KBM-7 (cell line): ENCODE measurements around the gene C12orf57.

Source experiments
- DNase-seq: peaks from one replicate; pipeline ENCODE4 v3.0.0-alpha.2; 2015
- in situ Hi-C: fragments of 300-500 bp; cut with MboI; formaldehyde crosslinking; loops from 2 replicates; pipeline ENCODE4 v1.14.3; 2020; ENCODE audit warnings: low sequenced_read_pairs, low pct_unique_long_range_greater_than_20kb, mixed read lengths

C12orf57 gene

DNA sequence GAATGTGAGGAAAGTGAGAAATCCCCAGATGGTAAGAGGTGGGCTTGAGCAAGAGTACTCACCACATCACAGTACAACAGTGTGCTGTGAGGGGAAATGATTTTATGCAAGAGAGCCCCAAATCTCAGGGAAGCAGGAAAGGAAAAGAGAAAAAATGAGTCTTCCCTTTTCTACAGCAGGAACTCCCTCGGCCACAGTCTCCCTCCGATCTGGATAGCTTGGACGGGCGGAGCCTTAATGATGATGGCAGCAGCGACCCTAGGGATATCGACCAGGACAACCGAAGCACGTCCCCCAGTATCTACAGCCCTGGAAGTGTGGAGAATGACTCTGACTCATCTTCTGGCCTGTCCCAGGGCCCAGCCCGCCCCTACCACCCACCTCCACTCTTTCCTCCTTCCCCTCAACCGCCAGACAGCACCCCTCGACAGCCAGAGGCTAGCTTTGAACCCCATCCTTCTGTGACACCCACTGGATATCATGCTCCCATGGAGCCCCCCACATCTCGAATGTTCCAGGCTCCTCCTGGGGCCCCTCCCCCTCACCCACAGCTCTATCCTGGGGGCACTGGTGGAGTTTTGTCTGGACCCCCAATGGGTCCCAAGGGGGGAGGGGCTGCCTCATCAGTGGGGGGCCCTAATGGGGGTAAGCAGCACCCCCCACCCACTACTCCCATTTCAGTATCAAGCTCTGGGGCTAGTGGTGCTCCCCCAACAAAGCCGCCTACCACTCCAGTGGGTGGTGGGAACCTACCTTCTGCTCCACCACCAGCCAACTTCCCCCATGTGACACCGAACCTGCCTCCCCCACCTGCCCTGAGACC lies 8.2 kb upstream of the C12orf57 start:
- DNase-seq: no peak
- in situ Hi-C loops: no loop called here

DNA sequence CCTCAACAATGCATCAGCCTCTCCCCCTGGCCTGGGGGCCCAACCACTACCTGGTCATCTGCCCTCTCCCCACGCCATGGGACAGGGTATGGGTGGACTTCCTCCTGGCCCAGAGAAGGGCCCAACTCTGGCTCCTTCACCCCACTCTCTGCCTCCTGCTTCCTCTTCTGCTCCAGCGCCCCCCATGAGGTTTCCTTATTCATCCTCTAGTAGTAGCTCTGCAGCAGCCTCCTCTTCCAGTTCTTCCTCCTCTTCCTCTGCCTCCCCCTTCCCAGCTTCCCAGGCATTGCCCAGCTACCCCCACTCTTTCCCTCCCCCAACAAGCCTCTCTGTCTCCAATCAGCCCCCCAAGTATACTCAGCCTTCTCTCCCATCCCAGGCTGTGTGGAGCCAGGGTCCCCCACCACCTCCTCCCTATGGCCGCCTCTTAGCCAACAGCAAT lies 7.6 kb upstream of the C12orf57 start:
- in situ Hi-C loops: no loop called here
- no peak for DNase-seq

DNA sequence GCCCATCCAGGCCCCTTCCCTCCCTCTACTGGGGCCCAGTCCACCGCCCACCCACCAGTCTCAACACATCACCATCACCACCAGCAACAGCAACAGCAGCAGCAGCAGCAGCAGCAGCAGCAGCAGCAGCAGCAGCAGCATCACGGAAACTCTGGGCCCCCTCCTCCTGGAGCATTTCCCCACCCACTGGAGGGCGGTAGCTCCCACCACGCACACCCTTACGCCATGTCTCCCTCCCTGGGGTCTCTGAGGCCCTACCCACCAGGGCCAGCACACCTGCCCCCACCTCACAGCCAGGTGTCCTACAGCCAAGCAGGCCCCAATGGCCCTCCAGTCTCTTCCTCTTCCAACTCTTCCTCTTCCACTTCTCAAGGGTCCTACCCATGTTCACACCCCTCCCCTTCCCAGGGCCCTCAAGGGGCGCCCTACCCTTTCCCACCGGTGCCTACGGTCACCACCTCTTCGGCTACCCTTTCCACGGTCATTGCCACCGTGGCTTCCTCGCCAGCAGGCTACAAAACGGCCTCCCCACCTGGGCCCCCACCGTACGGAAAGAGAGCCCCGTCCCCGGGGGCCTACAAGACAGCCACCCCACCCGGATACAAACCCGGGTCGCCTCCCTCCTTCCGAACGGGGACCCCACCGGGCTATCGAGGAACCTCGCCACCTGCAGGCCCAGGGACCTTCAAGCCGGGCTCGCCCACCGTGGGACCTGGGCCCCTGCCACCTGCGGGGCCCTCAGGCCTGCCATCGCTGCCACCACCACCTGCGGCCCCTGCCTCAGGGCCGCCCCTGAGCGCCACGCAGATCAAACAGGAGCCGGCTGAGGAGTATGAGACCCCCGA lies 7.0 kb upstream of the C12orf57 start:
- in situ Hi-C loops: no loop called here
- no peak for DNase-seq

DNA sequence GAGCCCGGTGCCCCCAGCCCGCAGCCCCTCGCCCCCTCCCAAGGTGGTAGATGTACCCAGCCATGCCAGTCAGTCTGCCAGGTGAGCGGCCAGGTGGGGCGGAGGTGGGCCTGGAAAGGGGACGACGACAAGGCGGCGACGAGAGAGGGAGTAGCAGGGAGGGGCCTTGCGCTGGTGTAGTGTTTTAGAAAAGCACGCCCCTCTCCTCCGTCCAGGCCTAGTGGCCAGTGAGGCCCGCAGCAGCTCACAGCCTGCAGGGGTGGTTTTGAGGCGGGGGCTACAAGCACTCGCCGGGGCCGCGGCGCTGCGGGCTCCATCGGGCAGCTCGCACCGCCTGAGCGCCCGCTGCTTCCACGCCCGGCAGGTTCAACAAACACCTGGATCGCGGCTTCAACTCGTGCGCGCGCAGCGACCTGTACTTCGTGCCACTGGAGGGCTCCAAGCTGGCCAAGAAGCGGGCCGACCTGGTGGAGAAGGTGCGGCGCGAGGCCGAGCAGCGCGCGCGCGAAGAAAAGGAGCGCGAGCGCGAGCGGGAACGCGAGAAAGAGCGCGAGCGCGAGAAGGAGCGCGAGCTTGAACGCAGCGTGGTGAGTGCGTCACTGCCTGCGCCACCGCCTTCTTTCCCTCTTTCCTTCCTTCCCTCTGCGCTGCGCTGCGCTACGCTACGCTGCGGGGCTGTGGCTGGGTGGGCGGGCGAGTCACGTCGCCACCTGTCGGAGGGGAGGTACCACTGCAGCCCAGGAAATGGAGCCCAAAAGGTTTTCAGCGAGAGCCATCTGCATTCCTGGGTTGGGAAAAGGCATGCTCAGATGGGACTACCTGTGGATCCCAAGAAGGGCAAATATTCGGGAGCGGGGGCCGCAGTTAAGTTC lies 6.1 kb upstream of the C12orf57 start:
- DNase-seq: peak; percentile 96
- in situ Hi-C loops: no loop called here

DNA sequence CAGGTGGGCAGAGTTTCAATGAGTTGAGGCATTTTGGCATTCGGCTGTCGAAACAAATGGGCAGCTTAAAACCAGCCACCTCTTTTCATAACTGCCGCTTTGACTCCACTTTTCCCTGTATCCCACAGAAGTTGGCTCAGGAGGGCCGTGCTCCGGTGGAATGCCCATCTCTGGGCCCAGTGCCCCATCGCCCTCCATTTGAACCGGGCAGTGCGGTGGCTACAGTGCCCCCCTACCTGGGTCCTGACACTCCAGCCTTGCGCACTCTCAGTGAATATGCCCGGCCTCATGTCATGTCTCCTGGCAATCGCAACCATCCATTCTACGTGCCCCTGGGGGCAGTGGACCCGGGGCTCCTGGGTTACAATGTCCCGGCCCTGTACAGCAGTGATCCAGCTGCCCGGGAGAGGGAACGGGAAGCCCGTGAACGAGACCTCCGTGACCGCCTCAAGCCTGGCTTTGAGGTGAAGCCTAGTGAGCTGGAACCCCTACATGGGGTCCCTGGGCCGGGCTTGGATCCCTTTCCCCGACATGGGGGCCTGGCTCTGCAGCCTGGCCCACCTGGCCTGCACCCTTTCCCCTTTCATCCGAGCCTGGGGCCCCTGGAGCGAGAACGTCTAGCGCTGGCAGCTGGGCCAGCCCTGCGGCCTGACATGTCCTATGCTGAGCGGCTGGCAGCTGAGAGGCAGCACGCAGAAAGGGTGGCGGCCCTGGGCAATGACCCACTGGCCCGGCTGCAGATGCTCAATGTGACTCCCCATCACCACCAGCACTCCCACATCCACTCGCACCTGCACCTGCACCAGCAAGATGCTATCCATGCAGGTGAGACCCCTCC lies 5.2 kb upstream of the C12orf57 start:
- in situ Hi-C loops: no loop called here

DNA sequence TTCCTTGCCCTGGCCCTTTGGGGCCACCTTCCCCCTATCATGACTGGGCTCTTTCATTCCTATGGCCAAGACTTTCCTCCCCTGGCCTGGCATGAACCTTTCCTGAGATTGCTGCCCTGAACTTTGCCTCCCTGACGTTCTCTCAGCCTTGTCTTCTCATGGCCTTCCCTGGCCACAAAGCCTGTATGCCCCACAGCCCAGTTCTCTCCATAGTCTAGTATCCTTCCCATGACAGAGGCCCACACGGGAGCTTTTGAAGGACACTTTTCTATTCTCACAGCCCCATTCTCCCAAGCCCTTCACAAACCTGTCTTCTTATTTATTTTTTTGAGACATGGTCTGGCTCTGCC lies 4.7 kb upstream of the C12orf57 start:
- in situ Hi-C loops: no loop called here
- DNase-seq: no peak

More for the DNA sequence above, 5.2 kb upstream of the C12orf57 start:
- DNase-seq: no peak

DNA sequence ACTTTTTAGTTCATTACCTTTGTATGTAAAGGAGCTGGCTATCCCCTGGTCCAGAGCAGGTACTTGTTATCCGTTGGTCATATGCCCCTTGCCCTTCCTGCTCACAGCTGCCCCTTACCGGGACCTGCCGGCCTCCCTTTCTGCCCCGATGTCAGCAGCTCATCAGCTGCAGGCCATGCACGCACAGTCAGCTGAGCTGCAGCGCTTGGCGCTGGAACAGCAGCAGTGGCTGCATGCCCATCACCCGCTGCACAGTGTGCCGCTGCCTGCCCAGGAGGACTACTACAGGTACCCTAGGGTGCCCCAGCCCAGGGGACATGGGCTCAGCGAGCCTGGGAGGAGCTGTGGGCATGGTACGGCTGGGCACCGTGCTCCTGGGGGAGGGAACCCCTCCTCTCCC lies 2.6 kb upstream of the C12orf57 start:
- in situ Hi-C loops: no loop called here
- no peak for DNase-seq

DNA sequence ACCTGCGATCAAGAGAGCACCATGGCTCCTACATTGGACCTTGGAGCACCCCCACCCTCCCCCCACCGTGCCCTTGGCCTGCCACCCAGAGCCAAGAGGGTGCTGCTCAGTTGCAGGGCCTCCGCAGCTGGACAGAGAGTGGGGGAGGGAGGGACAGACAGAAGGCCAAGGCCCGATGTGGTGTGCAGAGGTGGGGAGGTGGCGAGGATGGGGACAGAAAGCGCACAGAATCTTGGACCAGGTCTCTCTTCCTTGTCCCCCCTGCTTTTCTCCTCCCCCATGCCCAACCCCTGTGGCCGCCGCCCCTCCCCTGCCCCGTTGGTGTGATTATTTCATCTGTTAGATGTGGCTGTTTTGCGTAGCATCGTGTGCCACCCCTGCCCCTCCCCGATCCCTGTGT lies 2.0 kb upstream of the C12orf57 start:
- in situ Hi-C loops: no loop called here
- no peak for DNase-seq

DNA sequence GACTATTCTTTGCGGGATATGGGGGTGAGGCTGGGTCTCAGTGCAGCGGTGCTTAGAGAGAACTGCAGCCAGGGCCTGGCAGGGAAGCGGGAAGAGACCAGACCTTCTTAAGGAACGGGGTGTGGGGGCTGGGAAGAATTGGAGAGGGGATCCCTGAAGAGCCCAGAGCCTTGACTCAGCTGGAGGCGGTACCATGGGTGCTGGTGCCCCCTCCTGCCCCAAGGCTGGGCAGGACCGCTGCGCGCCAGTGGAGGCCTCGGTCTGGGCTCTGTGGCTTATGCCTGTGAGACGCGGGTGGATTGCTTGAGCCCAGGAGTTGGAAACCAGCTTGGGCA lies 1.5 kb upstream of the C12orf57 start:
- DNase-seq: no peak
- in situ Hi-C loops: no loop called here

DNA sequence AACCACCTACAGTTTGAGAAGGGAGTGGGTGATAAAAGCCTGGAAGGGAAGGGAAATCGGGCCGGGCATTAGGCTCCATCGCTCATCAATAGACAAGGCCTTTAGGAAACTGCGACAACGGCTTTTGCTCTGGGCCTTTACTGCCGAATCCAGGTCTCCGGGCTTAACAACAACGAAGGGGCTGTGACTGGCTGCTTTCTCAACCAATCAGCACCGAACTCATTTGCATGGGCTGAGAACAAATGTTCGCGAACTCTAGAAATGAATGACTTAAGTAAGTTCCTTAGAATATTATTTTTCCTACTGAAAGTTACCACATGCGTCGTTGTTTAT lies 467 bp upstream of the C12orf57 start:
- DNase-seq: no peak

DNA sequence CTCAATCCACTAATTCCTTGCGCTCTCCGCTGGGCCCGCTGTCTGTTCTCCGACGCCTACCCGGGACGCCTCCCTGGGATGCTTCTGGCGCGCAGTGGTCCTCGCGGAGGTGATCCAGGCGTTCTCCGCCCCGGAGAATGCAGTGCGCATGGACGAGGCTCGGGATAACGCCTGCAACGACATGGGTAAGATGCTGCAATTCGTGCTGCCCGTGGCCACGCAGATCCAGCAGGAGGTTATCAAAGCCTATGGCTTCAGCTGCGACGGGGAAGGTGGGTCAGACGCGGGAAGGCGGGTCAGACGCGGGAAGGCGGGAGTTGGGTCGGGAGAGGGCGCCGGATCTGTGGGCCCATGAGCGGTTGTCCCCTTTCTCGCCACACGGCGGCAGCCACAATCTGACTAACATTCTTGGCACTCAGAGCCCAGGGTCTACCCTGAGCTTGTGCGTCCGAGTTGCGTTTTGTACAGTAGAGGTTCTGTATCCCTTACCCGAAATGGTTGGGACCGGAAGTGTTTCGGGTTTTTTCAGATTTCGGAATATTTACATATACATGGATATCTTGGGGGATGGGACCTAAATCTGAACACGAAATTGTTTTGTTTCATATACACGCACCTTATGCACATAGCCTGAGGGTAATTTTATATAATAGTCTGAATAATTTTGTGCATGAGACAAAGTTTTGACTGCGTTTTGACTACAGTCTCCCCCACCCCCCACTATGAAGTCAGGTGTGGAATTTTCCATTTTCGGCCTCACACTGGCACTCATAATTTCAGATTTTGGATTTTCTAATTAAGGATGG lies 762 bp downstream of the C12orf57 start:
- in situ Hi-C loops: no loop called here
- DNase-seq: peak; percentile 94

More for the DNA sequence above, 467 bp upstream of the C12orf57 start:
- in situ Hi-C loops: no loop called here

DNA sequence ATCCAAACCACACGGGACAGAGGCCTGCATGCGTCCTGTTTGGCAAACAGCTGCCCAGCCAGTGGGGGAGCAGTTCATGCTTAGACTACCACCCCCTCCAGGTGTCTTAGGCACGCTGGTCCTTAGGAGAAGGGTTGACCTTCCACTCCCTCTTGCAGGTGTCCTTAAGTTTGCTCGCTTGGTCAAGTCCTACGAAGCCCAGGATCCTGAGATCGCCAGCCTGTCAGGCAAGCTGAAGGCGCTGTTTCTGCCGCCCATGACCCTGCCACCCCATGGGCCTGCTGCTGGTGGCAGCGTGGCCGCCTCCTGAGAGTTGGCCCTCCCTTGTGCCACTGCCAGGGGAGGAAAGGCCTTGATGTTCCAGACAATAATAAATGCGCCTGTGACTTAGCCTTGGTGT lies 1.8 kb downstream of the C12orf57 start:
- DNase-seq: no peak
- in situ Hi-C loops: no loop called here

DNA sequence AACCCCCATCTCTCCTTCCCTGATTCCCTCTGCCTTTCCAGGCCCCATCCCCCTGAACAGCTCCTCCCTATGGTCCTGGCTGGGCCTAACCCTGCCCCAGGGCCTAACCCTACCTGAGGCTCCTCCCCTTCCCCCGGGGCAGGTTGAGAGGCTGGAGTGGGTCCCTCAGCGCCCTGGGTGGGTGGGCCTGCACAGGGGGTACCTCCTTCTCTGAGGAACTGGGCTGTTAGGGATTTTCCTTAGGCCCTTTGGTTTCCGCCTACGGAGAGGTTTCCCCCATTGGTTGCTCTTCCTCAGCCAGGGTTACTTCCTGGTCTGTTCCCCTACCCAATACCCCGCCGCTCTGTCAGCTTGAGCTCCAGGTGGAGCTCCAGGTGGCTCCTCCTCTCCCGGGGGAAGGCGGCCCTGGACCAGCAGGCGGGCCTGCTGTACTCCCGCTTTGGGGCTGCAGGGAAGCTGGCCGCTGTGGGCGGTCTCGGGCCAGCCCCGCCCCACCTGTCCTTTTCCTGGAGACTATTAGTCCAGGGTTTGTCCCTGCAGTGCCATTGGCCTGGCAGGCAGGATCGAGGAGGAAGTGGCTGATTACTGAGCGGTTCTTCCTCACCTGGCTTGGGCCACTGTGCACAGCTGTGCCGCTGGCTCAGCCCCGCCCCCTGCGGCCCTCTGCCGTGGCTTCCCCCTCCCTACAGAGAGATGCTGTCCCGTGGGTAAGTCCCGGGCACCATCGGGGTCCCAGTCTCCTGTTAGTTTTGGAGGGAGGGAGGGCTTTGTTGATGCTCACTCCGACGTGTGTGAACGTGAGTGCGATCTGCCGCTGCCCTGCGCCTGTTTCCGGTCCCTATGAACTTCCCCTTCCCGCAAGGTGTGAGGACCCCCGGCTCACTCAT lies 2.5 kb downstream of the C12orf57 start:
- in situ Hi-C loops: no loop called here
- DNase-seq: peak; percentile 80

DNA sequence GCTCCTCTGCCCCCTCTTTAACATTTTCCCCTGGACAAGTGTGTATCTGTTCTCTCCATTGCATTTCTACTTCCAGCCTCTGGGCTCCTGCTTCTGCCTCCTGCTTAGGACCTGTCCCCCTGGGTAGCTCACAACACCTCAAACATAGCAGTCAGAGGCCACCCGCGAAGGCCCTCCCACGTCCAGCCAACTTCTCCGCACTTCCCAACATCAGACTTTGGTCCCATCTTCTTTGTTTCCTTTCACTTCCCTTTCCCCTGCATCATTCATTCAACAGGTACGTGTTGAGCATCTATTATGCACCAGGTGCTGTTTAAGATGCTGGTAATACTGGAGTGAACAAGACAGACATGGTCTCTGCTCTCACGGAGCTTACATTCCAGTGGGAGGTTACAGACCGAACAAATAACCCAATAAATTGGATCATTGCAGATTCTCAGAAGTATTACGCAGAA lies 3.1 kb downstream of the C12orf57 start:
- no peak for DNase-seq
- in situ Hi-C loops: no loop called here

DNA sequence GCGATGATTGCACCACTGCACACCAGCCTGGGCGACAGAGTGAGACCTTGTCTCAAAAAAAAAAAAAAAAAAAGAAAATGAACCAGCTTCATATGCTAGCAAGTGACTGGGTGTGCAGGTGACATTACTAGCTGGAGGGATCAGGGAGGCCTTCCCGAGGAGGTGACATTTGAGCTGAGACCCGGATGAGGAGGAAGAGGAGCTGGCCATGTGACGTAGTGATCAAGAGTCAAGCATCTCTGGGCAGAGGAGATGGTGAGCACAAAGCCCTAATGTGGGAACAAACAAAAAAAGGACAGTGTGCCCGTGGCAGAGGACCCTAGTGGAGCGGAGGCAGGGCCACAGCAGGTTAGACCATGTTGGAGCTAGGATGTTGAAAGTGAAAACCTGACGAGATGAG lies 3.8 kb downstream of the C12orf57 start:
- no peak for DNase-seq
- in situ Hi-C loops: no loop called here

DNA sequence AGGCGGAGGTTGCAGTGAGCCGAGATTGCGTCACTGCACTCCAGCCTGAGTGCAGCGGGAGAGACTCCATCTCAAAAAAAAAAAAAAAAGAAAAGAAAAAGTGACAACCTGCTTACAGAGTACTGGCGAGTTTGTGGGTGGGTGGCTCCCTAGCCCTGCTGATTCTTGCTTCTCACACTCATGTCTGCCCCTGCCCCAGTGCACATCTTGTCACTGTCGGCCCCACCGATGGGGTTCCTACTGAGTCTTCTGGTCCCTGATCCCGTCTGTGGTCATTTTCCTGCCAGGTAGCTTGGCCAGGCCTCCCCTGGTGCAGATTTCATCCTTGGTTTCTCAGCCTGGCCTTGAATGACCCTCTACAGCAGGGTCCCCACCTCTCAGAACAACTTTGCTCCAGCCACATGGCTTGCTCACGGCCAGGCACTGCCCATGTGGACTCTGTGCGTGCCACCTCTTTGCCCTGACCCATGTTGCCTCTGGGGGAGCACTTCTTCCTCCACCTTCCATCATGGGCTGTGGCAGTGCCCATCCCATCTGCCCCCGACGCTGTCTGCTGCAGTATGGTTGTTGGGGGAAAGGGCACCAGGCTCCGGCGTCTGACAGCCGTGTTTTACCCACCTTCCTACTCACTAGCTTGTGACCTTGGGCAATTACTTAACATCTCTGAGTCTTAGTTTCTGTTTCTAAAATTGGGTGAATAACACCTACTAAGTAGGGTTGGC lies 5.2 kb downstream of the C12orf57 start:
- in situ Hi-C loops: no loop called here
- DNase-seq: no peak

DNA sequence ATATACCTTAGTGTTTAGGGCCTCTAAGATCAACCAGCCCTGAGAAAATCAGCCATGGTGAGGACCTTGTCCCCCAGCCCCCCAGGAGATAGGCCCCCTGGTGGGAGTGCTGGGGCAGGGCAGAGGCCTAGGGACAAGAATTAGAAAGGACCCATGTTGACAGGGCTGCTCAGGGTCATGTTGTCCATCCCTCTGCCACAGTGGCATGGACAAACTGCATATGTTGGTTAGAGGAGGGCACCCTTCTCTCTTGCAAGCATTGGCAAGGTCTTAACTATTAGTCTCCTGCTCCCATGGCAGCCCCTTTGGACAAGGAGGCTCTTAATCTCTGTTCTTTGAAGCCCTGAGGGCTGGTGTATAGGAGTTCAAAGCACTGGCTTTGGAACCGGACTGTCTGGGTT lies 6.6 kb downstream of the C12orf57 start:
- in situ Hi-C loops: no loop called here
- no peak for DNase-seq
